Thoracic aorta (tissue), 2 donors: ENCODE measurements around the gene TIGIT. TPM values are rescaled to one million over a fixed set of nuclear protein-coding genes. Genes with fewer than 3 reads are reported as not detected.

Source experiments
- ATAC-seq: fragments of 150-250 bp; one replicate; pipeline ENCODE4 v1.8.0; 2017; ENCODE audit warnings: low read depth; ENCODE audit not compliant: insufficient number of reproducible peaks, low FRiP score
- DNase-seq: peaks from one replicate; pipeline ENCODE4 v3.0.0-alpha.2; 2020; ENCODE audit warnings: low spot score
- H3K27ac ChIP-seq, 2 donors: fragments of 200-600 bp; sonication (generic); 1 replicate in 1 of 2; 2 replicates in 1 of 2; pipeline ENCODE4 v1.5.1; 2016; ENCODE audit warnings: mild to moderate bottlenecking in 2 of 2, moderate library complexity in 2 of 2
- H3K27me3 ChIP-seq: fragments of 200-600 bp; sonication (generic); replicated peaks from 2 replicates; pipeline ENCODE4 v1.6.0; 2016; ENCODE audit warnings: mild to moderate bottlenecking; ENCODE audit not compliant: insufficient read depth
- H3K36me3 ChIP-seq: fragments of 200-600 bp; sonication (generic); one replicate; pipeline ENCODE4 v1.5.1; 2016
- H3K4me1 ChIP-seq, 2 donors: fragments of 200-600 bp; sonication (generic); 1 replicate in 1 of 2; 2 replicates in 1 of 2; pipeline versions ENCODE4 v1.5.1 to v1.6.0; 2016; ENCODE audit warnings: low read depth in 2 of 2, mild to moderate bottlenecking in 1 of 2; ENCODE audit not compliant: control insufficient read depth in 1 of 2
- H3K4me3 ChIP-seq: fragments of 200-600 bp; sonication (generic); 2 replicates; pipeline ENCODE4 v1.5.1; 2016; ENCODE audit warnings: mild to moderate bottlenecking
- H3K9me3 ChIP-seq: fragments of 200-600 bp; sonication (generic); 2 replicates; pipeline ENCODE4 v1.5.1; 2016
- total RNA-seq, 2 donors: library from RNA; depleted of rRNA; stranded (reverse); fragments of >200 nt; gene quantifications; one replicate each; pipeline versions ENCODE4 v1.1.0 to v1.2.3, GENCODE V29; 2016
- TF ChIP-seq, protein P1 (sequence below): fragments of 200-600 bp; sonication (generic); IDR thresholded peaks from one replicate; pipeline ENCODE4 v1.5.1; 2019; ENCODE audit warnings: antibody characterized with exemption

Gene TIGIT
- total RNA-seq, 2 donors from 2014 or later, result 0.14 to 0.21 TPM

DNA sequence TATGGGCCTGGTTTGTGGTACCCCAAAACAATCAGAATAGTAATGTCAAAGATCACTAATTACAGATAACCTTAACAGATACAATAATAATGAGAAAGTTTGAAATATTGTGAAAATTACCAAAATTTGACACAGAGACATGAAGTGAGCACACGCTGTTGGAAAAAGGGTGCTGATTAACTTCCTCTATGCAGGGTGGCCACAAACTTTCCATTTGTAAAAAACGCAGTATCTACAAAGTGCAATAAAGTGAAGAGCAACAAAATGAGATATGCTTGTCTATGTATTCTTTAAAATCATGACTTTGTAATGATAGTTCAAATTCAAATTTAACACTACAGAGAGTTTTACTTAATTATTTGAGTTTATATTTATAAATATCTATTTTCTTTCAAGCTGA, 7.6 kb upstream of the TIGIT start:
- TF ChIP-seq, protein P1, sequence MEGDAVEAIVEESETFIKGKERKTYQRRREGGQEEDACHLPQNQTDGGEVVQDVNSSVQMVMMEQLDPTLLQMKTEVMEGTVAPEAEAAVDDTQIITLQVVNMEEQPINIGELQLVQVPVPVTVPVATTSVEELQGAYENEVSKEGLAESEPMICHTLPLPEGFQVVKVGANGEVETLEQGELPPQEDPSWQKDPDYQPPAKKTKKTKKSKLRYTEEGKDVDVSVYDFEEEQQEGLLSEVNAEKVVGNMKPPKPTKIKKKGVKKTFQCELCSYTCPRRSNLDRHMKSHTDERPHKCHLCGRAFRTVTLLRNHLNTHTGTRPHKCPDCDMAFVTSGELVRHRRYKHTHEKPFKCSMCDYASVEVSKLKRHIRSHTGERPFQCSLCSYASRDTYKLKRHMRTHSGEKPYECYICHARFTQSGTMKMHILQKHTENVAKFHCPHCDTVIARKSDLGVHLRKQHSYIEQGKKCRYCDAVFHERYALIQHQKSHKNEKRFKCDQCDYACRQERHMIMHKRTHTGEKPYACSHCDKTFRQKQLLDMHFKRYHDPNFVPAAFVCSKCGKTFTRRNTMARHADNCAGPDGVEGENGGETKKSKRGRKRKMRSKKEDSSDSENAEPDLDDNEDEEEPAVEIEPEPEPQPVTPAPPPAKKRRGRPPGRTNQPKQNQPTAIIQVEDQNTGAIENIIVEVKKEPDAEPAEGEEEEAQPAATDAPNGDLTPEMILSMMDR, result no peak
- Histone ChIP-seq H3K27me3 (no peaks in the 10 kb centered on the region), H3K4me3 (no peak overlapping the region), H3K9me3 (no peaks in the 10 kb centered on the region), H3K27ac (no peak overlapping the region), H3K36me3 (no peaks in the 10 kb centered on the region), H3K4me1 (peaks cover 0 to 4% of the 10 kb centered on the region in 2 donors)
- ATAC-seq (no peak), DNase-seq (no peak)

DNA sequence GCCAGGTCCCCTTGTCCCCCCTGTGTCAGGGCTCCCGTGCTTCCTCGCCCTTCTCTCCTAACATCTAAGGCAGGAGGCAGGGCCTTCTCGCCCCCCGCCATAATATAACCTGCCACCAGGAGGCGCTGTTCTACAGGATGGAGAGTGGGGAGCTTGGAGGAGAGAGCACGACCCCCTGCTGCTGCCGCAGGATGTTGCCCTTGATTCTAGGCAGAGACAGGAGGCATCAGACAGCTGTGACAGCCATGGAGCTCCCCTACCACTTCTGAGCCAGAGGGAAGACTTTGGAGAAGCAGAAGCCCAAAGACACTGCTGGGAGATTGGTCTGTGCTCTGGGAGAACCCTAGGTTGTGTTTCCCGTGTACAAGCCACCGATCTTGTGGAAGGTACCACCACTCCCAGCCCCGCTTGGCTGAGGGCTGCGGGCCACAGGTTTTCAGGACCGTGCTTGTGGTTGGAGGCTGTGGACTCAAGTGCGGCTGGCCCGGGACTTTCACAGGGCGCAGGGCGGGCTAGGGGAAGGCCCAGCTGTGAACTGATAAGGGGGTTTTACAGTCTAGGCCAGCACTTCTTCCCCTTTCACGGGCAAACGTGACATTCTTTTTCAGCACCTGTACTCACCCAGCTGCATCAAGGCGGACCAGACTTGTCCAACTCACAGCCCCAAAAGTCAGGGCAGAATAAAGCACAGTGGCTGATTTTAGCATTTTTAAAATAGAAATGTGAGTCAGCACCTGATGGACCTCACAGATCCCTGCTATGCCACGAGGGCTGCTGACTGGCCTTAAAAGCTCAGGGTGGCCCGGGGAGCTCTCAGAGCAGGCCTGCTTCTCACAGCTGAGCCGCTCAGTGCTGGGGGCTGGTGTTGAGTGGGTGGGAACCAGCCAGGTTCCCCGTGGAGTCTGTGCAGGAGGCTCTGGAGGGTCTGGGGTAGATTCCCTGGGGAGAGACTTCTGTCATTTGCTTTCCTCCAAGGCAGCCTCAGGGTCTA, 2.6 kb upstream of the TIGIT start:
- Histone ChIP-seq H3K4me3 (no peak overlapping the region), H3K4me1 (peaks cover 0 to 10% of the 10 kb centered on the region in 2 donors), H3K9me3 (no peaks in the 10 kb centered on the region), H3K27ac (no peak overlapping the region), H3K36me3 (no peaks in the 10 kb centered on the region), H3K27me3 (no peaks in the 10 kb centered on the region)
- DNase-seq (no peak), ATAC-seq (no peak)
- TF ChIP-seq, protein P1, result peak; percentile 56

DNA sequence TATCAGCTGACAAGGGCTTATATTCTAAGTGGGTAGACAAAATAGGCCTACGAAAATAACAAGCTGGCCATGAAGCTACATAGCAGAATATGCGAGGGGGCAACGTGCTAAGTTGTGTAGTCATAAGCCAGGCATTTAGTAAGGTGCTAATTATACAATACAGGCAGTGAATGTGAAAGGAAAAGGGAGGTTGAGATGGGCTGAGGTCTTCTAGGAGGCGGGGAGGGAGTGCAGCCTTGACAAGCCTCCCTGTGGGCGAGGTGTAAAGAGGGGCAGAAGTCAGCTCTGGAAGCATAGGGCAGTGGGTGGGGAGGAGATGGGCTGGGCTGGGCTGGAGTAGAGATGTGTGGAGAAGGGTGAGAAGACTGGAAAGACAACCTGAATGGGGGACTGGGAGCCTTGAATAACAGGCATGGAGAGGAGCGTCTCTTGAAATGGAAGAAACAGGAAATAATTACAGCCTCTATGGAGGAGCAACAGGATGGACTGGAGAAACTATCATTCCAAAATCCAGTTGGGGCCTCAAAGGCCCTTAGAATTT, 1.2 kb downstream of the TIGIT start:
- Histone ChIP-seq H3K9me3 (no peaks in the 10 kb centered on the region), H3K4me3 (no peak overlapping the region), H3K27me3 (no peaks in the 10 kb centered on the region), H3K36me3 (no peaks in the 10 kb centered on the region), H3K4me1 (peaks cover 0 to 10% of the 10 kb centered on the region in 2 donors), H3K27ac (no peak overlapping the region)
- DNase-seq (no peak), ATAC-seq (no peak)
- TF ChIP-seq, protein P1, result no peak

DNA sequence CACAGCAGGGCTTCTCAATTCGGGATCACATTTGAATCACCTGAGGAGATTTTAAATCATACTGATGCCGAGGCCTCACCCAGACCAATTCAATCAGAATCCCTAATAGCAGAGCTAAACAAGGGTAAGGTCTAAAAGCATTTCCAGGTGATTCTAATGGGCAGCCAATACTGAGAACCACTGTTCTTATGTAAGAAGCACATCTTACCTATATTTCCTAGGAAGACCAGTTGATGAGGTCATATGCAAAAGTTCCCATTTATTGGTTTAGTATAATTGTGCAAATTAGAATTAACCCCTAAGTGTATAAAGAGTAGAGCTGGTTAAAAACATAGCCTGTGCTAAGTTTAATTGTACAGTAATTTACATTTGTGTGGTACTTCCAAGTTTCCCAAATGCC, 2.1 kb downstream of the TIGIT start:
- Histone ChIP-seq H3K36me3 (no peaks in the 10 kb centered on the region), H3K27ac (no peak overlapping the region), H3K9me3 (no peaks in the 10 kb centered on the region), H3K4me3 (no peak overlapping the region), H3K4me1 (peaks cover 0 to 9% of the 10 kb centered on the region in 2 donors), H3K27me3 (no peaks in the 10 kb centered on the region)
- DNase-seq (no peak), ATAC-seq (no peak)
- TF ChIP-seq, protein P1, result no peak

- ATAC-seq (no peak), DNase-seq (no peak)
- TF ChIP-seq, protein P1, result no peak
- no peaks in the 10 kb centered on the region for H3K27me3 ChIP-seq
- H3K36me3 ChIP-seq, result no peaks in the 10 kb centered on the region
- no peak overlapping the region for H3K4me3 ChIP-seq
- H3K9me3 ChIP-seq, result no peaks in the 10 kb centered on the region
- H3K4me1 ChIP-seq, result no peaks in the 10 kb centered on the region
- H3K27ac ChIP-seq, result no peak overlapping the region
These were observed 5.6 kb downstream of the TIGIT start for GRCh38 chr3:114299421-114299820.
